Measurements from ENCODE around the gene ERC2. TPM values are rescaled to one million over a fixed set of nuclear protein-coding genes. Genes with fewer than 3 reads are reported as not detected.

Gene ERC2
- total RNA-seq, 2 donors from 2014 or later, result 0.21 to 0.30 TPM

GRCh38 chr3:55639896-55640765 lies 828.1 kb downstream of the ERC2 start:
- H3K27me3 ChIP-seq, result no peaks in the 10 kb centered on the region
- no peak overlapping the region for H3K27ac ChIP-seq
- H3K9ac ChIP-seq (ENCODE audit: low read depth in 2 of 2, low read length in 2 of 2), result no peak overlapping the region
- TF ChIP-seq CTCF (IDR thresholded peaks at IDR 0.05), result no peak
- no peak for DNase-seq
- no peaks in the 10 kb centered on the region for H3K36me3 ChIP-seq
- H3K4me3 ChIP-seq, result no peak overlapping the region
- H3K9me3 ChIP-seq, result no peaks in the 10 kb centered on the region
- intact Hi-C loops (cut with DNase I), result no loop called here
- no peaks in the 10 kb centered on the region for H3K4me1 ChIP-seq

- no peak overlapping the region for H3K9ac ChIP-seq (ENCODE audit: low read depth in 2 of 2, low read length in 2 of 2)
- DNase-seq, result no peak
- H3K27ac ChIP-seq, result no peak overlapping the region
- no peaks in the 10 kb centered on the region for H3K4me1 ChIP-seq
- intact Hi-C loops (cut with DNase I), result no loop called here
- H3K4me3 ChIP-seq, result no peak overlapping the region
- no peaks in the 10 kb centered on the region for H3K9me3 ChIP-seq
- no peak for TF ChIP-seq CTCF (IDR thresholded peaks at IDR 0.05)
- H3K27me3 ChIP-seq, result no peaks in the 10 kb centered on the region
- no peaks in the 10 kb centered on the region for H3K36me3 ChIP-seq
Observed at GRCh38 chr3:55639143-55639542, 829.1 kb downstream of the ERC2 start.

- Histone ChIP-seq H3K27ac (no peak overlapping the region), H3K9me3 (no peaks in the 10 kb centered on the region), H3K4me3 (no peak overlapping the region), H3K4me1 (no peaks in the 10 kb centered on the region), H3K27me3 (no peaks in the 10 kb centered on the region), H3K36me3 (no peaks in the 10 kb centered on the region), H3K9ac (ENCODE audit: low read depth in 2 of 2, low read length in 2 of 2) (no peak overlapping the region)
- no peak for TF ChIP-seq CTCF (IDR thresholded peaks at IDR 0.05)
- intact Hi-C loops (cut with DNase I), result no loop called here
- no peak for DNase-seq
Observed at GRCh38 chr3:55637906-55638638, 830.2 kb downstream of the ERC2 start.

GRCh38 chr3:55636300-55637195 lies 831.7 kb downstream of the ERC2 start:
- Histone ChIP-seq H3K4me1 (no peaks in the 10 kb centered on the region), H3K27me3 (no peaks in the 10 kb centered on the region), H3K9me3 (no peaks in the 10 kb centered on the region), H3K4me3 (no peak overlapping the region), H3K9ac (ENCODE audit: low read depth in 2 of 2, low read length in 2 of 2) (no peak overlapping the region), H3K36me3 (no peaks in the 10 kb centered on the region), H3K27ac (no peak overlapping the region)
- DNase-seq, result peak; percentile 56
- intact Hi-C loops (cut with DNase I), result no loop called here
- no peak for TF ChIP-seq CTCF (IDR thresholded peaks at IDR 0.05)

GRCh38 chr3:55634345-55634744 lies 833.9 kb downstream of the ERC2 start:
- no peak for DNase-seq
- Histone ChIP-seq H3K27me3 (no peaks in the 10 kb centered on the region), H3K4me3 (no peak overlapping the region), H3K27ac (no peak overlapping the region), H3K4me1 (no peaks in the 10 kb centered on the region), H3K36me3 (no peaks in the 10 kb centered on the region), H3K9ac (ENCODE audit: low read depth in 2 of 2, low read length in 2 of 2) (no peak overlapping the region), H3K9me3 (no peaks in the 10 kb centered on the region)
- intact Hi-C loops (cut with DNase I), result no loop called here
- TF ChIP-seq CTCF (IDR thresholded peaks at IDR 0.05), result no peak
